A549 treated with GW870086 at 1 μM for 4 hours (cell line): Measurements from ENCODE around the gene BCOR. TPM values are rescaled to one million over a fixed set of nuclear protein-coding genes. Genes with fewer than 3 reads are reported as not detected.

ENCODE experiments used
- total RNA-seq: library from RNA; stranded (reverse); fragments of 200-300 nt; extraction: Qiagen RNA extraction; gene quantifications from 5 replicates; pipeline ENCODE4 v1.2.3, GENCODE V29; 2022; ENCODE audit warnings: low read depth

BCOR gene
- total RNA-seq, result 24.8 to 34.1 TPM (median 27.9 TPM) in 5 replicates

GRCh38 chrX:40097504-40098263 is at the start of gene BCOR:
Gene BCOR, minus strand, starts transcription at chrX:40097958. Its CDS starts 20,029 bp downstream, at chrX:40077929.

